ENCODE measurements around the gene YDJC.
"Not testable (repeated sequence)": the region's sequence is repeated elsewhere in the genome, so short reads cannot be mapped to it uniquely, and the experiment has no call there.

The YDJC gene, protein sequence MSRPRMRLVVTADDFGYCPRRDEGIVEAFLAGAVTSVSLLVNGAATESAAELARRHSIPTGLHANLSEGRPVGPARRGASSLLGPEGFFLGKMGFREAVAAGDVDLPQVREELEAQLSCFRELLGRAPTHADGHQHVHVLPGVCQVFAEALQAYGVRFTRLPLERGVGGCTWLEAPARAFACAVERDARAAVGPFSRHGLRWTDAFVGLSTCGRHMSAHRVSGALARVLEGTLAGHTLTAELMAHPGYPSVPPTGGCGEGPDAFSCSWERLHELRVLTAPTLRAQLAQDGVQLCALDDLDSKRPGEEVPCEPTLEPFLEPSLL

DNA sequence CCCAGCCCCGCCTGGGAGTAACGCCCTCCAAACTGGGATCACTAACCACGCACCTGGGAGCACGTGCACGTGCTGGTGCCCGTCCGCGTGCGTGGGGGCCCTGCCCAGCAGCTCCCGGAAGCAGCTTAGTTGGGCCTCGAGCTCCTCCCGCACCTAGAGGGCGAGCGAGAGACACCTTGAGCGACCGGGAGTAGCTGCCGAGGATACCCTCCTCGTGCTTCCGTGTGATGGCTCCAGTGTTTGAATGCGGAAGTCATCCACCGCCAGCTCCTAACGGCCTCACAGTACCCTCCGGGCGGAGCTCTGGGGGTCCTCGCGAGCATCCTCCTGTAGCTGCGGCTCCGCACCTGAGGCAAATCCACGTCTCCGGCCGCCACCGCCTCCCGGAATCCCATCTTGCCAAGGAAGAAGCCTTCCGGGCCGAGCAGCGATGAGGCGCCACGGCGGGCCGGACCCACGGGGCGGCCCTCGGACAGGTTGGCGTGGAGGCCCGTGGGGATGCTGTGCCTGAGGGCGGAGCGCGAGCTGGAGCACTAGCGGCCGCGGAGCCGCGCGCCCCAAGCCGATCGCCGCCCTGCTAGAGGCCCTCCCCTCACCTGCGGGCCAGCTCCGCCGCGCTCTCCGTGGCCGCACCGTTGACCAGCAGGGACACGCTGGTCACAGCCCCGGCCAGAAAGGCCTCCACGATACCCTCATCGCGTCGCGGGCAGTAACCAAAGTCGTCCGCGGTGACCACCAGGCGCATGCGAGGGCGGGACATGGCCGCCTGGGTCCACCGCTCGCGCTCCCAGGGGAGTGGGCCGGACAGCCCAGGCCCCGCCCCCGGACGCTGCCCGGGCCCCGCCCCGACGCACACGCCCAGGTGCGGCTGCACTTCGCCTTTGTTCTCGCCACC lies at the start of gene YDJC:
Gene YDJC, minus strand, starts transcription at position 768 of the 895 bp plus-strand sequence. Its CDS starts 8 bp downstream, at position 760.
- DNase-seq: peak; percentile 86 to 92 (median 86)

DNA sequence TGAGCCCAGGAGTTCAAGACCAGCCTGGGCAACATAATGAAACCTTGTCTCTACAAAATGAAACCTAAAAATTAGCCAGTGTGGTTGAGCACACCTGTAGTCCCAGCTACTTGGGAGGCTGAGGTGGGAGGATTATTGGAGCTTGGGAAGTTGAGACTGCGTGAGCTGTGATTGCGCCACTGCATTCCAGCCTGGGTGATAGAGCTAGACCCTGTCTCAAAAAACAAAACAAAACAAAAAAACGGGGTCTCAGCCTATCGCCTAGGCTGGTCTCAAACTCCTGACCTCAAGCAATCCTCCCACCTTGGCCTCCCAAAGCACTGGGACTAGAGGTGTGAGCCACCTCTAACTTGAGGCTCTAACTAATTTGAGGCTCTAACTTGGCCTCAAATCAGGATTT lies 49.6 kb upstream of the YDJC start:
- no peak for DNase-seq

DNA sequence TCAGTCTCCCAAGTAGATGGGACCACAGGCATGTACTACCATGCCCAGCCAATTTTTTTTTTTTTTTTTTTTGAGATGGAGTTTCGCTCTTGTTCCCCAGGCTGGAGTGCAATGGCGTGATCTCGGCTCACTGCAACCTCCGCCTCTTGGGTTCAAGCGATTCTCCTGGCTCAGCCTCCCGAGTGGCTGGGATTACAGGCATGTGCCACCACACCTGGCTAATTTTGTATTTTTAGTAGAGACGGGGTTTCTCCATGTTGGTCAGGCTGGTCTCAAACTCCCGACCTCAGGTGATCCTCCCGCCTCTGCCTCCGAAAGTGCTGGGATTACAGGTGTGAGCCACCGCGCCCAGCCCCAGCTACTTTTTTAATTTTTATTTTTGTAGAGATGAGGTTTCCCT lies 49.0 kb upstream of the YDJC start:
- DNase-seq: not testable (repeated sequence)

DNA sequence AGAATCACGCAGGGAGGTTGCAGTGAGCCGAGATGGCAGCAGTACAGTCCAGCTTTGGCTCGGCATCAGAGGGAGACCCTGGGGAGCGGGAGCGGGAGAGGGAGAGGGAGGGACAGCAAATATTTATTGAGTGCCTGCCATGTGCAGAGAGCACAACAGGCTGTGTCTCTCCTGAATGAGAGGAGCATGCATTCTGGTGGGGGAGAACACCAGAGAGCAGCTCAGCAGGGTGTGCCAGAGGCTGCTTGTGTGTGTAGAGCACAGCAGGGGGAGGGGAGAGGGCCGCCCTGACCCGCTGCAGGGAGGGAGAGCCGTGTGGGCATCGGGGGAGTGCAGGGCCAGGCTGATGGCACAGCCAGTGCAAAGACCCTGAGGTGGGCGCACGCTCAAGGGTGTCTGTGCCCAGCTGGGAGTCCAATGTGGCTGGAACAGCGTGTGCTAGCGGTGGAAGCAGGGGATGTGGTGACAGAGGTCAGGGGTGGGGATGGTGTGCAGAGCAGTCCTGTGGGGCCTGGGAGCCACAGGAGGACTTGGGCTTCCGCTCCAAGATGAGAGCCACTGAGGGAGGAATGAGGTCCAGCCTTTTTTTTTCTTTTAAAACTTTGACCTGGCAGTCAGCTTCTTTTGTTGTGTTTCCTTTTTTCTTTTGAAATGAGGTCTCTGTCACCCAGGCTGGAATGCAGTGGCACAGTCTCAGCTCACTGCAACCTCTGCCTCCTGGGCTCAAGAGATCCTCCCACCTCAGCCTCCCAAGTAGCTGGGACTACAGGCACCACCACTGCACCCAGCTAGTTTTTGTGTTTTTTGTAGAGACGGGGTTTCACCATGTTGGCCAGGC lies 48.0 kb upstream of the YDJC start:
- DNase-seq: peak; percentile 5 to 64 (median 44)

DNA sequence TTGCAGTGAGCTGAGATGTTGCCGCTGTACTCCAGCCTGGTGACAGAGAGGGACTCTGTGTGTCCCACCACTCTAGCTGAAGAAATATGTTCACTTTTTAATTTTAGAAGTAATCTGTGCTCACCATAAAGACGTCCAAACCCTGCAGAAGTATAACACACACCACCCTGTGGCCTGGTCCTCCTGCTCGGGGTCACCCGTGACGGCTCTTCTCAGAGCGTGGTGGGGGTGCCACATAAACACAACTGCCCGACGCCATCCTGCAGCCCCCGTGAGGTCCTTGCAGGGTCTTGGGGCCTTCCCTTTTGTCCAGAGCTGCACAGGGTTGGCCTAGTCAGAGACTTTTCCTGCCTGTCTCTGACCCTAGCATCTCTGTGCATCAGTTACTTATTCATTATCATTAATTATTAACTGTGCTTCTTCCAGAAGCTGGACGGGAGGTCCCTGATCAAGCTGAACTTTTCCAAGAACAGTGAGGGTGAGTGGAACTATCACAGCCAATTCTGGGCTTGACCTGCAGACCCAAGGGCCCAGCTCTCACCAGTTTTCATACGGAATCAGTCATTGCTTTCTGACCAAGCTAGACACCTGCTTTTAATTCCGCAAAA lies 44.9 kb upstream of the YDJC start:
- DNase-seq: no peak

DNA sequence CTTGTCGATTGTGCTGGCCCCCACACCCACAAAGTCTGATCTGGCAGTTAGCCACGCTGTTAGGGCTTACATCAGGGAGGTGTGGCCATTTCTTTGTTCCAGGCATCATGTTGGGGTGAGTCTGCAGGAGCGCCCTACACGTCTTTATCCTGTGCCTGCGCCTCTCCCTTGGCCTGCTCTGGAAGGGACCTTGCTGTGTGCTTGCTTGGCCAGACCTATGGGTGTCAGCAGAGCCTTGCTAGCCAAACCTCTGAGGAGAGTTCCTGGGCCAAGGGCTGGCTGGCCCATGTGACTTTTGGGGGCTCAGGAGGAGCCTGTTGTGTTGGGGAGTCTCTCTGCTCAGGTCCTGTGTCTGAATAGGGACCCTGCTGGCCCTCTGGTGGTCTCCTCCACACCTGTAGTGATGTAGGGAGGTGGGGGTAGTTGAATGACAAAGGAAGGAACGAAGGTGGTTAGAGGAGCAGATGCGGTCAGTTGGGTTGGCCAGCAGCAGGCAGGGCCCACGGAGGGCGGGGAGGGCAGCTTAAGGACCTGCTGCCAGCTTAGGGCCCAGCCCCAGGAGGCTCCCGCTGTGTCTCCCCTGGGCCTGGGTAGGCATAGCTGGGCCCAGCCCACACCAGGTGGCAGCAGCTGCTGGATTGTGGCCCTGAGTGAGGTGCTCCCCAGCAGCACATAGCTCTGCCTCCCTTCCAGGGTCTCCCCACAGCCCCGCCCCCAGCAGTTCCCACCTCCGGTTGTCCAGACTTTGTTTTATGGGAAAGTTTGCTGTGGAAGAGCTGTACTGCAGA lies 43.9 kb upstream of the YDJC start:
- DNase-seq: no peak

DNA sequence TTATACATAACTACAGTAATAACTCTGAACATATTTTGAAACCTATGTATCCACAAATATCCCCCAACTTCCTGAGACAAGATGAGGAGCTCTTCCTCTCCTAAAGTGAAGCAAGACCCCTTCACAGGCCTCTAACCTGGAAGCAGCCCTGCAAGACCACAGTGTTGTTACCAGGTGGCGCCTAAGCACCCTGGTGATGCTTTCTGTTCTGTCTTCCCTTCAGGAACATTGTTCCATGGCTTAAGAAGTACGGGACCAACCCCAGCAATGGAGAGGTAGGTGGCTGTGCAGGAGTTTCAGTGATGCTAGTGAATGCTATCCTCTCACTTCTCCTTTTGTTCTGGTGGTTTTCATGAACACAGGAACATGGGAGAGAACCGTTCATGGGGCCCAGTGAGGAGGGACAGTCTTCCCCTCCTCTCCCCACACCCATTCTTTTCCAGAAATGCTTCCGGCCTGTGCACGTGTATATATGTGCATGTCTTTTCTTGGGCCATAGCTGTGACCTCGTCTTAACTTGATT lies 42.3 kb upstream of the YDJC start:
- no peak for DNase-seq

DNA sequence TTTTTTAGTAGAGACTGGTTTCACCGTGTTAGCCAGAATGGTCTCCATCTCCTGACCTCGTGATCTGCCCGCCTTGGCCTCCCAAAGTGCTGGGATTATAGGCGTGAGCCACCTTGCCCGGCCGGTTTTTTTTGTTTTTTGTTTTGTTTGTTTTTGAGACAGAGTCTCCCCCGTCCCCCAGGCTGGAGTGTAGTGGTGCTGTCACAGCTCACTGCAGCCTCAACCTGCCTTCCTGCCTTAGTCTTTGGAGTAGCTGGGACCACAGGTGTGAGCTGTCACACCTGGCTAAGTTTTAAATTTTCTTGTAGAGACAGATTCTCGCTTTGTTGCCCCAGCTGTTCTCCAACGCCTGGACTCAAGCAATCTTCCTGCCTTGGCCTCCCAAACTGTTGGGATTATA lies 39.2 kb upstream of the YDJC start:
- no peak for DNase-seq

DNA sequence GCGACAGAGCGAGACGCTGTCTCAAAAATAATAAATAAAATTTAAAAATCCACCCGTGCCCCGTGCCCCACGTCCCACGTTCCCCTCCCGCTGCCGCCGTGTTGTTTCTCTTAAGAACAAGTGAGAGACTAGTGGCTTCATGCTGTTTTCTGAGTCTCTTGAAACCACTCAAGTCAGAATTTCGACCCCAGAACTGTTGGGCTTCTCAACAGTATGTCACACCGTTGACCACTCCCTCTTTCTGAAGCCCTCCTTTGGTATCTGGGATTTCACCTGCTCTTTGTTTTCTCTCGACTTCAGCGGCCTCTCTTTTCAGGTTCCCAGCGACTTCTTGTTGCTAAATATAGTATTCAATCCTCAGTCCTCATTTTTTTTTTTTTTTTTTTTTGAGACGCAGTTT lies 37.0 kb upstream of the YDJC start:
- DNase-seq: peak in 1 of 3 experiments; percentile 5

DNA sequence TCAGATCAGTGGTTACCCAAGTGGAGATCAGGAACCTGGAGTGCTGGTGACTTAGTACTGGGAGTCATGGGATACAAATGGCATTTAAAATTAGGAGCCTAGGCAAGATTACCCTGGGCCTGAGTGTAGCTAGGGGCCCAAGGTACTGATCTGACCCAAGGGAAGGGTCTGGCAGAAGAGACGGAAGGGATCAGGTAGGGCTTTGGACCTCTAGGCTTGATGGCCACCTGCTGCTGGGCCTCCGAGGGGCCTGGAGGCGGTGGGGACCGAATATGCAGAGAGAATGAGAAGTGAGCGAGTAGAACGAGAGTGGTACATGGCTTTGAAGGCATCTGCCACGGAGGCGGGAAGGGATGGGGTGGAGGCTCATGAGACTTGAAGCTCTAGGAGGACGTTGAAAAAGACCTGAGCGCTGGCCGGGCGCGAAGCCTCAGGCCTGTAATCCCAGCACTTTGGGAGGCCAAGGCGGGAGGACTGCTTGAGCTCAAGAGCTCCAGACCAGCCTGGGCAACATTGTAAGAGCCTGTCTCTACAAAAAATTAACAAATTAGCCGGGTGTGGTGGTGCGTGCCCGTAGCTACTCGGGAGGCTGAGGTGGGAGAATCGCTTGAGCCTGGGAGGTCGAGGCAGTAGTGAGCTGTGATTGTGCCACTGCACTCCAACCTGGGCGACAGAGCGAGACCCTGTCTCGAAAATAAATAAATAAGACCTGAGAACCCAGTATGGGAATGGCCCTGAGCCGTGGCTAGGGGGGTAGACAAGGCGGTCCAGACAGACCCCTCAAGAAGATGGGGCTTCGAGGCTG lies 35.4 kb upstream of the YDJC start:
- no peak for DNase-seq

DNA sequence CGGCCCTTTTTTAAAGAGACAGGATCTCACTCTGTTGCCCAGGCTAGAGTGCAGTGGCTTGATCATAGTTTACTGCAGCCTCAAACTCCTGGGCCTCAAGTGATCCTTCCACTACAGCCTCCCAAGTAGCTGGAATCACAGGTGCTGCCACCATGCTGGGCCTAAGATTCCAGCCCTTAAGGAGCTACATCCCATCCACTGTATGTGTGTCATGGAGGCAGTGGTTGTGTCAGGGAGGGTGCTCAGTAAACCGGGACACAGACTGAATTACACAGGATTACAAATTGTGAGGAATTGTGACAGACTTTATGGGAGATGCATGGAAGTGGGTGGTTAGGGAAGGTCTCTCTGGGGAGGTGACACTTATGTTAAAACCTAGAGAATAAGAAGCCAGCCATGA lies 33.9 kb upstream of the YDJC start:
- no peak for DNase-seq

DNA sequence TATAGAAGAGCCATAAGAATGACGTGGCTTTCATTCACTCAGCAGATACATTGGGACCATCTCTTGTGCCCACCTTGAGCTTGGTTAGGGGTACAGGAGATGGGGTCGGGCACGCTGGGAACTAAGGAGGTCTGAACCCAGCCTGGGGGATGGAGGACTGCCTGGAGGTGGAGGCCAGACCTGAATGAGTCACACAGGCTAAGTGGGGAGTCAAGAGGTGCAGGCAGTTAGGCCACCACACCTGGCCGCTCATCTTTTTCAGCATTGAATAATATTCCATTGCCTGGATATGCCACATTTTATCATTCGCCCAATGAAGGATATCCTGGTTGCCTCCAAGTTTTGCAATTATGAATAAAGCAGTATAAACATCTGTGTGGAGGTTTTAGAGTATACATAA lies 32.2 kb upstream of the YDJC start:
- no peak for DNase-seq

DNA sequence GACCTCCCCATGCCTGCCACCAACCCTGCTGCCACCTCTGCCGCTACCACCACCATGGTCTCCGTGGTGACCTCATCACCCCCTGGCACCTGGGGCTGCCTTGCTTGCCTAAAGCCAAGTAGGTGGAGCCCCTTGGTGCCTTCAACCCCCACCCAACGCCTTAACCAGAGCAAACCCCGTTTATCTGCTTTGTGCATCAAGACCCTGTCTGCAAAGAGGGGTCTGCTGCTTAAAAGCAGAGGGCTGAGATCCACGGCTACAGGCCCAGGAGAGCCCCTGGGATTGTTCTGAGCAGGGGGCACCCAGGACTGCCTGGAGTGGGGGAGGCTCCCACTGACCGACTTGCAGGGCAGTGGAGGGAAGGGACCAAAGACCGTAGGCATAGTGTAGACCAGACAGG lies 31.1 kb upstream of the YDJC start:
- no peak for DNase-seq

DNA sequence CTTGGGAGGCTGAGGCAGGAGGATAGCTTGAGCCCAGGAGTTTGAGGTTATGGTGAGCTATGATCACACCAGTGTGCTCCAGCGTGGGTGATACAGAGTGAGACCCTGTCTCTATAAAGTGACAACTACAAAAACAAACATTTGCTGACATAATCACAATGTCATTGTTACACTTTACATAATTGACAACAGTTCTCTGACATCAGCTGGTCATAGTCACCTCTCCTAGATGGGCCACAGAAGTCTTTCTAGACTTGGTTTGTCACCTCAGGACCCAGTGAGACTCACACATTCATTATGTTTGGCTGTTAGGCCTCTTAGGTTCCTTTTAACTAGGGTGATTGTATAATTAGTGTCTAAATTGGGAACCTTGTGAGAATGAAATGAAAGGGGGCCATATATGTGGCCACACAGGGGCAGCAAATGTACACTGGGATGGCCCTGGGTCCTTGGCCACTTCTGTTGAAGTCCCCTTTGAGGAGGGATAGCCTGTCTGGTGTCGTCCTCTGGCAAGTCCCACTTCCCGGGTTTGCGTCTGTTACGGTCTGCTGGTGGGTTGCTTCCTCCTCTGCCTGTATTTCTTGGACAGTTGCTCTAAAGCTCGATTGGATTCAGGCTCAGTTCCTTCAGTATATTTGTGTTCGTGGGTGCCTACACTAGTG lies 30.2 kb upstream of the YDJC start:
- DNase-seq: no peak

DNA sequence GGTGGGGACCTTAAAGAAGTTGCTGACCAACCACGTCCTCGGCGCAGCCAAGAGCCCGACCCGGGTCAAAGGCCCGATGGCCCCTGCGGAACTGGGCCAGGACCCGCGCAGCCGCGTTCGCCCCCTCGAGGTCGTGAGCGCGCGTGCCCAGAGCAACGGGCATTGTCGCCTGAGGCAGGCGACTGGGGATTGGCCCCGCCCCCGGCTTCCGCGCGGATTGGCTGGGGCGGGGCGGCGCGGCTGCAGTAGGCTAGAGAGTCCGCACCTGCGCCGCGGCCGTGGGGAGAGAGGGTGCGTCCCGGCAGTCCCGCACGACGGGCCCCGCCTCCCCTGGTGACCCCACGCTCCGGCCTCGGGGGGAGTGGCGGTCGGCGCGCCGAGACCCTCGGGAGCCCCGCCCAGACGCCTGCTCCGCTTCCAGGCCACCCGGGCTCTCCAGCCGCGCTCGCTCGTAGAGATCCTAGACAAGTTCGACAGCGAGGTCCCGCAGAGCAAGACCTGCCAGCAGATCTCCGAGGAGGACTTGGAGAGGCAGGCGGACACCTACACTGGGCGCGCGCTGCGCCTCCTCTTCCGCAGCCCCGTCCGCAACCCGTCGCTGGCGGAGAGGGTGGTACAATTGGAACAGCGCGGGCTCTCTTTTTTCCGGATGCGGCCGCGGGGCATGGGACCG lies 27.7 kb upstream of the YDJC start:
- DNase-seq: peak; percentile 76 to 87 (median 86)

DNA sequence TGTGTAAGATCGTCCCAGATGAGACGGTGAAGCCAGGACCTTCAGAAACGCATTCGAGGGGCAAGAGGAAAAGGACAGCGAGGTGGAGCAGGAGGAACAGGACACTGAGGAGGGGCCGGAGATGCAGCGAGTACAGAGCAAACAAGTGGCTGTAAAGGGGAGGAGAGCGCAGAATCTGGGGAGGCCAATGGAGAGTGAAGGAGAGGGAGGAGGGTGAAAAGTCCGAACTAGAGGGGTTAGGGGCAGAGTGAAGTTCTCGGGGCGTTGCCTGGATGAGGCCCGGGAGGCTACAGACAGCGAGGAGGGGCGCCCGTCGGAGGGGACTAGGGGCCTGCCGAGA lies 27.2 kb upstream of the YDJC start:
- DNase-seq: no peak

DNA sequence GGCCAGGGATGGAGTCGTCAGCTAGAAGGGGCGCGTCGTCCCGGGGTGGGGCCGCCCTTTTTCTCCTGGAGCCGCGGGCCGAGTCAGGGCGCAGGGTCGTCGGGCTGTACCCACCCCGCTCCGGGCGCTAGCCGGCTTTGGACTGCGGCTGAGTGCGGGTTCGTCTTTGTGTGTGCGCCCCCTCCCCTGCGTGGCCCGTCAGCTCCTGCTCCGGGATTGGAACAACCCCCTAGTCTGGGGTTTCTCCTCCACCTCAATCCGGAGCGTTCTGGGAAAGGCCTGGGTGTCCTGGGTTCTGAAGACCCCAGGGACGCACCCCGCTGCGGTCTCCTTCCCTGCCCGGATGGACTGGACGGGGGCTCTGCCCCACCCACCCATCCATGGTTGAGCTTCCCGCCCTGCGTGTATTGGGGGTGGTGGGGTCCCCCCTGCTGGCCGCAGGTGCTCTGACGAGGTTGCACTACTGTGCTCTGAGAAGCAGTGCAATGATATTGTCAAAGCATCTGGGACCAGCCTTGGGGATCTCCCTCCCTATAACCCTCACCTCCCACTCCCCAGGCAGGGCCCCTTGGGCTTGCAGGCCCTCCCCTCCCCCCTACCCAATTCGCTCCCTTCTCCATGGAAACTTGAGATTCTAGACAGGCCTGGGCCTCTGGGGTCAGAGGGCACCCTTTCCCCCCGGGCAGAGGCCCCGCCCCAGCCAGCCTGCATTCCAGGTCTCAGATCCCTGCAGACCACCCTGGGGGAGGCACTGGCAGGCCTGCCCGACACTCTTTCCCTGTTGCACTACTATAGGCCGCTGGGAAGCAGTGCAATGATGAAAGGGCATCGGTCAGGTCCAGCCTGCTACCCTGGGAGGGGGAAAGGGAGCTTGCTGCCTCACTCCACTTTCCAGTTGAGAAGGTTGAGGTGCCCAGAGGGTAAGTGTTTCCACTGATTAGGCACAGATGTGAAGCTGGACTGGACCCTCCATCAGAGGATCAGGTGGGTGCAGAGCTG lies 23.0 kb upstream of the YDJC start:
- no peak for DNase-seq

DNA sequence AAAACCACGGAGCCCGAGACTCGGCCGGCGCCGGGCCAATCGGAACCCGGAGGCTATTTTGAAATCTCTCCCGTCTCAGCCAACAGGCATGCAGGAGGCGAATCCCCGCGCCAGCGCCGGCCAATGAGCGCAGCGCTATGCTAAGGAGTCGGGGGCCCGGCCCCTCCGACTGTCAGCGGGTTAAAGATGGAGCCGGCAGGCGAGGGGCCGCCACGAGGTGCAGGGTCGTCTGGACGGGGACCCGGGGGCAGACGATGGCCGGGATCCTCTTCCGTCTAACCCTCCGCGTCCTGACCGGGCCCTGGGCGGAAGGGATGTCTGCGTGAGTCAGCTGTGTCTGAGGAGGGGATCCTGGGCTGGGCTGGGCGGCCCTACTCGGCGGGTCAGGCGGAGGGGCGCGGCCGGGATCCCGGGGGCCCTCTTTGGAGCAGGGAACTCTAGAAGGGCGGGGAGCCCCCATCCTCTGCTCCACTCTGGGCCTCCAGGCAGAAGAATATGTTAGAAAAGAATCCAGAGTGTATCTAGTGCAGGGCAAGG lies 22.3 kb upstream of the YDJC start:
- DNase-seq: peak; percentile 81 to 86 (median 84)
